Stomach (tissue), 9 donors: ENCODE data around the gene VAV2. TPM values are rescaled to one million over a fixed set of nuclear protein-coding genes. Genes with fewer than 3 reads are reported as not detected.

ENCODE experiments used
- DNase-seq, 2 donors: peaks; one replicate each; pipeline versions ENCODE4 v3.0.0 to v3.0.0-alpha.2; 2013 to 2019
- H3K27ac ChIP-seq, 5 donors: fragments of 200-600 bp in 4 of 5; sonication (generic) in 4 of 5; one replicate each; pipeline ENCODE4 v1.5.1; 2013 to 2019; ENCODE audit warnings: mild to moderate bottlenecking in 1 of 5, moderate library complexity in 1 of 5
- H3K27me3 ChIP-seq, 3 donors: fragments of 200-600 bp; sonication (generic); one replicate each; pipeline ENCODE4 v1.5.1; 2017 to 2019; ENCODE audit warnings: mixed run types in 1 of 3
- H3K36me3 ChIP-seq, 4 donors: fragments of 200-600 bp; sonication (generic); 1 replicate in 3 of 4; 2 replicates in 1 of 4; pipeline ENCODE4 v1.5.1; 2016 to 2019
- H3K4me1 ChIP-seq, 4 donors: fragments of 200-600 bp; sonication (generic); one replicate each; pipeline ENCODE4 v1.5.1; 2016 to 2019
- H3K4me3 ChIP-seq, 4 donors: fragments of 200-600 bp; sonication (generic) in 3 of 4; one replicate each; pipeline ENCODE4 v1.5.1; 2016 to 2019; ENCODE audit warnings: mild to moderate bottlenecking in 1 of 4
- H3K9me3 ChIP-seq, 4 donors: fragments of 200-600 bp; sonication (generic); one replicate each; pipeline ENCODE4 v1.5.1; 2016 to 2019
- EP300 ChIP-seq: sonication (generic); formaldehyde crosslinking; IDR thresholded peaks from one replicate; pipeline ENCODE4 v1.6.1; 2017; ENCODE audit warnings: antibody characterized with exemption
- POLR2A ChIP-seq, 4 donors: fragments of 450-650 bp; IDR thresholded peaks; one replicate each; pipeline ENCODE4 v1.6.1; 2016; ENCODE audit warnings: antibody characterized with exemption in 4 of 4, control low read depth in 2 of 4, mild to moderate bottlenecking in 1 of 4, moderate library complexity in 1 of 4
- POLR2AphosphoS5 ChIP-seq, 3 donors: sonication (generic); formaldehyde crosslinking; IDR thresholded peaks; one replicate each; pipeline ENCODE4 v1.6.1; 2016; ENCODE audit warnings: antibody characterized with exemption in 3 of 3
- WGBS, 5 donors: extraction: QIAGEN DNeasy Blood & Tissue Kit in 3 of 5; methylation state at CpG; one replicate each; pipeline versions ENCODE4 v1.1.5 to v1.1.7; 2013 to 2018; 5-methylcytosine and 5-hydroxymethylcytosine counted together
- intact Hi-C: fragments of 100-400 bp; cut with DNase I; formaldehyde crosslinking; loops from one replicate; pipeline ENCODE4 v1.15.1; 2023; ENCODE audit warnings: low total_unique reads
- polyA plus RNA-seq, 3 donors: library from polyadenylated mRNA; stranded (reverse); fragments of 200-250 nt; gene quantifications; one replicate each; pipeline ENCODE4 v1.2.3, GENCODE V29; 2013
- total RNA-seq, 5 donors: library from RNA; depleted of rRNA; stranded (reverse); fragments of >200 nt; gene quantifications; one replicate each; pipeline versions ENCODE4 v1.1.0 to v1.2.3, GENCODE V29; 2014 to 2016
- TF ChIP-seq, protein P1 (sequence below), 7 experiments: fragments of 450-650 bp in 4 of 7; fragments of 200-600 bp in 3 of 7; sonication (generic) in 3 of 7; IDR thresholded peaks; one replicate each; pipeline ENCODE4 v1.5.1; 2016 to 2019; ENCODE audit warnings: antibody characterized with exemption in 7 of 7, control low read depth in 2 of 7, mild to moderate bottlenecking in 1 of 7
- donor health status: healthy with polysubstance abuse.
- donor health status: Bipolar disorder and iron deficiency.
- donor health status: healthy.

VAV2 gene
- total and polyA plus RNA-seq, 8 donors: 4.1 to 14.2 (median 7.0) TPM

DNA sequence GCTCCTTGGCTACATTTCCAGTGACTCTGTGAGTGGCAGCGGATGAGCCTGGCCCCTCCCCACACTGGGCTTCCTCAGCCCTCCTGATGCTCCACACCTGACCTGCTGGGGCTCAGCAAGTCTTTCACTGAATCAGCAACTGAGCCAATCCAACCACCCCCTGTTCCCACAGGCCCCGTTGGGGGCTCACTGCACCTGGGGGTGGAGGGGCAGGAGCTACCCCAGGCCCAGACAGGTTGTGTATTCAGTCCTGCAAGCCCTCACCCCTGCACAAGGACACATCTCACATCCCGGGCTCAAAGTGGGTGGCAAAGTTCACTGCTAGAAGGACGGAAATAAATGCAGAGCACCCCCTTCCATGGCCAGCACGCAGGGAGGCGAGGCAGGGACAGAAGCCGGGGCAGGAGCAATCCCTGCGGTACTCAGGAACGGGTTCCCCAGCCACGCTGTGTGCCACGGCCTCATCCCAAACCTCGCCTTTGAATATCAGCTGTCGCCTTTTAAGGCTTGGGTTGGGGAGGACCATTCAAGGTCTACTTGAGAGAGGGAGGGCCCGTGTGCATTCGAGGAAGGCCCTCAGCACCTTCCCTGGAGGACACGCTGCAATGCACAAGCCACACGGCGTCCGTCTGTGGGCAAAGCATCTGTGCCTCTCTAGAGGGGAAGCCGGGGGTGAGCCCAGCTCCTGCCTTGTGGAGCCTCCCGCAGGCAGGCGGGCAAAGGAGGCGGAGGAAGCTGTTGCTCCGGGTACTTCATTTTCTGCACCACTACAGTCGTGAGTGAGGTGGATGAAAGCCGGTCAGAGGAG is 179.0 kb downstream of the VAV2 start:
- peaks cover 6 to 28% (median 23%) of the 10 kb centered on the region in 4 donors for H3K36me3 ChIP-seq
- H3K4me3 ChIP-seq: no peak overlapping the region
- H3K4me1 ChIP-seq: no peaks in the 10 kb centered on the region
- H3K27me3 ChIP-seq: no peaks in the 10 kb centered on the region
- H3K9me3 ChIP-seq: no peaks in the 10 kb centered on the region
- WGBS, 5 donors: 88 to 93% (median 92%) methylated on average over 26 of the region's 26 CpGs
- TF ChIP-seq POLR2AphosphoS5 (IDR thresholded peaks at IDR 0.05) (no peak), POLR2A (IDR thresholded peaks at IDR 0.05) (no peak), EP300 (no peak)
- TF ChIP-seq, protein P1, sequence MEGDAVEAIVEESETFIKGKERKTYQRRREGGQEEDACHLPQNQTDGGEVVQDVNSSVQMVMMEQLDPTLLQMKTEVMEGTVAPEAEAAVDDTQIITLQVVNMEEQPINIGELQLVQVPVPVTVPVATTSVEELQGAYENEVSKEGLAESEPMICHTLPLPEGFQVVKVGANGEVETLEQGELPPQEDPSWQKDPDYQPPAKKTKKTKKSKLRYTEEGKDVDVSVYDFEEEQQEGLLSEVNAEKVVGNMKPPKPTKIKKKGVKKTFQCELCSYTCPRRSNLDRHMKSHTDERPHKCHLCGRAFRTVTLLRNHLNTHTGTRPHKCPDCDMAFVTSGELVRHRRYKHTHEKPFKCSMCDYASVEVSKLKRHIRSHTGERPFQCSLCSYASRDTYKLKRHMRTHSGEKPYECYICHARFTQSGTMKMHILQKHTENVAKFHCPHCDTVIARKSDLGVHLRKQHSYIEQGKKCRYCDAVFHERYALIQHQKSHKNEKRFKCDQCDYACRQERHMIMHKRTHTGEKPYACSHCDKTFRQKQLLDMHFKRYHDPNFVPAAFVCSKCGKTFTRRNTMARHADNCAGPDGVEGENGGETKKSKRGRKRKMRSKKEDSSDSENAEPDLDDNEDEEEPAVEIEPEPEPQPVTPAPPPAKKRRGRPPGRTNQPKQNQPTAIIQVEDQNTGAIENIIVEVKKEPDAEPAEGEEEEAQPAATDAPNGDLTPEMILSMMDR (IDR thresholded peaks at IDR 0.05): no peak
- intact Hi-C loops: no loop called here
- H3K27ac ChIP-seq: no peak overlapping the region
- DNase-seq: no peak

DNA sequence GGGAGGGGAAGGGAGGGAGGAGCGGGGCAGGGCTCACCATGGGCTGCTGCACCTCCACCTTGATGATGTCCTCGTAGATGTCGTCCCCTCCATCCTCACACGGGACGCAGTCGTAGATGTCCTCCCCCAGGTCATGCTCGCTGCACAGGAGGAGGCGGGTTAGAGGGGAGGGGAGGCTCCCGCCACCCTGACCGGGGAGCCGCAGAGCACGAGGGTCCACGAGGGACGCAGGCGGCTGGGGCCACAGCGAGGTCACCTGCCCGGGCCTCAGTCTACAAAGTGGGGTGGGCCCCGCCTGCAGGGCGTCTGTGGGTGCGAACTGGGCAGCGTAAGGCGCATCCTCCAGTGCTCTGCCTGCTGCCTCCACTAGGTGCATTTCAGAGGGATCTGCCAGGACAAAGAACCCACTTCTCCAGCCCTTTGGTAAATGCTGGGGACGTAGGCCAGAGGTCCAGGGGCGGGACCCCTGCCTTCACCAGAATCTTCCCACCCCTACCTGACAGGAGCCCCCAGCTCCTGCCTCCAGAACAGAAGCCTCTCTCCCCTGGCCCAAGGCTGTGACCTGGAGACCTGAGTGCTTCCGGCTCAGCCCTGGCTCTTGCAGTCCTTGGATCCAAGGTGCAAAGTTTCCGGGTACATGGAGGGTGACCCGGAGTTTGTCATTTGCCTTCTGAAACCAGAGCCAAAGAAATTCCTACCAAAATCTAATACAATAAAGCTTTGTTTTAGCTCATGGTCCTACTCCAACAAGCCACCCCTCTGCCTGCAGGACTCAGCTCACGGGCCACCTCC is 179.9 kb downstream of the VAV2 start:
- DNase-seq: no peak
- Histone ChIP-seq H3K36me3 (peaks cover 6 to 37% (median 31%) of the 10 kb centered on the region in 4 donors), H3K9me3 (no peaks in the 10 kb centered on the region), H3K27ac (no peak overlapping the region), H3K4me3 (no peak overlapping the region), H3K4me1 (no peaks in the 10 kb centered on the region), H3K27me3 (no peaks in the 10 kb centered on the region)
- WGBS, 5 donors: 90 to 94% (median 93%) methylated on average over 25 to 28 of the region's 28 CpGs
- TF ChIP-seq, protein P1 (IDR thresholded peaks at IDR 0.05): no peak
- TF ChIP-seq POLR2AphosphoS5 (IDR thresholded peaks at IDR 0.05) (no peak), POLR2A (IDR thresholded peaks at IDR 0.05) (no peak), EP300 (no peak)
- intact Hi-C loops: no loop called here

DNA sequence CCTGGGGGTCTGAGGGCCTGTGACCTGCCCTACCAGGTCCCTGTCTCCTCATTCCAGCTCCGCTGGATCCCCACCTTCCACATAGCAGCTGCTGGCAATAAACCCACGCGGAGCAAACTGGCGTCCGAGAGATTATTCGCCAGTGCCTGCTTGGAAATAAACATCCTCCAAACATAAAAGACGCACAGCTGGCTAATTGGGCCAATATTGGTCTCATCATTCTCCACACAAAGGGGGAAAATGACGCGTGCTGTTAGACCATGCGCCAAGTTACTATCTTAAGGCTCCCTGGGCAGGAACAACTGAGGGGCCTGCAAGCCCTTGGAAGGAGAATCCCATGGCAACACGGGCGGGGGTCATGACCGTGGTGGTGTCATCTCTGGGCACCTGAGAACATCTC is 180.7 kb downstream of the VAV2 start:
- intact Hi-C loops: no loop called here
- DNase-seq: no peak
- WGBS, 5 donors: 78 to 92% (median 92%) methylated on average over 13 of the region's 13 CpGs

DNA sequence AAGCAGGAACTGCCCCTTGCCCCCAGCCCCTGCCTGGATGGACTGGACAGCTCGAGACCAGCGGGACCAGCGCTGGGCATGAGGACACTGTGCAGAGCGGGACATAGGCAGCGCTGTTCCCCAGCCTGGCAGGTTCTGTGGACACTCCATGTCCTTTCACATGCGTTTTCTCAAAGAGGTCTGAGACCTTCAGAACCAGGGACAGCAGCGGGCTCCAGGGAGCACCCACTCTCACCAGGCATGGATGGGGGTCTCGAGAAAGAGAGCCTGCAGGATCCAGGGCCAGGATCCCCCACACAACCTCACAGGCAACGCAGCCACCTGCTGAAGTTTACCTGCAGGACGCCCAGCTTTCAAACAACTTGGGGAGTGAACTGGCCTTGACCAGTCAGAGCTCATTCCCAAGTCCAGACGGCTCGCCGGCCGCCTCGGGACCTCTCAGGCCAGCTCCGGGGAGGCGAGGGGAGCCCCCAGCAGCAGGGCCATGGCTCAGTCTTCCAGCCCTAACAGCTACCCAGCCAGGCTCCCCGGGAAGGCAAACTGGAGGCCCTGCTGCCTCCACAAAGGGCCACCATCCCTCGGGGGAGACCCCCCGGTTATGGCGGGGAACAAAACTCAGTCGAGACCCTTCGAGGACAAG is 181.4 kb downstream of the VAV2 start:
- no peak for DNase-seq
- intact Hi-C loops: no loop called here
- WGBS, 5 donors: 88 to 95% (median 93%) methylated on average over 7 to 23 of the region's 23 CpGs
- Histone ChIP-seq H3K27me3 (no peaks in the 10 kb centered on the region), H3K4me3 (no peak overlapping the region), H3K27ac (no peak overlapping the region), H3K4me1 (no peaks in the 10 kb centered on the region), H3K9me3 (no peaks in the 10 kb centered on the region), H3K36me3 (peaks cover 14 to 53% (median 47%) of the 10 kb centered on the region in 4 donors)
- no peak for TF ChIP-seq POLR2A (IDR thresholded peaks at IDR 0.05)
- TF ChIP-seq POLR2AphosphoS5 (IDR thresholded peaks at IDR 0.05): no peak
- no peak for TF ChIP-seq EP300
- TF ChIP-seq, protein P1 (IDR thresholded peaks at IDR 0.05): no peak

More for the DNA sequence above, 180.7 kb downstream of the VAV2 start:
- Histone ChIP-seq H3K27ac (no peak overlapping the region), H3K27me3 (no peaks in the 10 kb centered on the region), H3K9me3 (no peaks in the 10 kb centered on the region), H3K4me3 (no peak overlapping the region), H3K4me1 (no peaks in the 10 kb centered on the region), H3K36me3 (peaks cover 6 to 45% (median 39%) of the 10 kb centered on the region in 4 donors)
- no peak for TF ChIP-seq POLR2AphosphoS5 (IDR thresholded peaks at IDR 0.05)
- TF ChIP-seq POLR2A (IDR thresholded peaks at IDR 0.05): no peak
